Suppressor macrophage (primary cell): ENCODE measurements around the gene ALKBH7.

Source experiments
- DNase-seq, 4 experiments: peaks; one replicate each; pipeline ENCODE4 v3.0.0-alpha.2; 2020 to 2022

ALKBH7 gene

DNA sequence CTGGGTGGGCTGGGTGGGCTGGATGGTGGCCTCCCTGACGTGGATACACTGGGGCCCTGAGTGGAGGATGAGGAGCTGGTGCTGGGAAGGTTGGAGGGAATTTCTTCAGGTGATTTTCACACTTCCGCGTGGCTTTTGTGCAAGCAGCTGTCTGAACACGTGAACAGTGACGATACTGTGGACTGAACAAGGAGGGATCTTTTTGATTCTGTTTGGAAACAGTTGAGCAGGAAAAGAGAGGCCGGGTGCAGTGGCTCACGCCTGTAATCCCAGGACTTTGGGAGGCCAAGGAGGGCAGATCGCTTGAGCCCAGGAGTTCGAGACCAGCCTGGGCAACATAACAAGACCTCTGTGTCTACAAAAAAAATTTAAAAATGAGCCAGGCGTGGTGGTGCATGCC is 29.5 kb downstream of the ALKBH7 start:
- no peak for DNase-seq

- DNase-seq: no peak
Observed at GRCh38 chr19:6402837-6403608, 30.4 kb downstream of the ALKBH7 start.

DNA sequence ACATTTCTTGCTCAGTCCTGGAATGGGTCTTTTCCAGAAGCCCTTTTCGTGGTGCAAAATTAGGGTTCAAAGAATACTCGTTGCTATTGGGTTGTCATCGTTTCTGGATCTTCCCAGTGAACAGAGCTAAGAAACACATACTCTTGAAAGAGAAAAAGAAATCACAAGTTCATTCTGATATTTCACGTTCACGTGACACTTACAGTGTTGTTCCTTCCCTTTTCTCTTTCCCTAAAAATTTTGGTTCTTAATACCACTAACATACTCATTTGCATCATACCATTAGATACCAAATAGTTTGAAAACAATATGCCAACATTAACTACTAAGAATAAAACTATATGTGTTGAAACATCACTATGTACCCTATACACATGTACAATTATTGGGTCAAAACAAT is 33.8 kb downstream of the ALKBH7 start:
- DNase-seq: peak in 2 of 4 experiments; percentile 46 to 59

DNA sequence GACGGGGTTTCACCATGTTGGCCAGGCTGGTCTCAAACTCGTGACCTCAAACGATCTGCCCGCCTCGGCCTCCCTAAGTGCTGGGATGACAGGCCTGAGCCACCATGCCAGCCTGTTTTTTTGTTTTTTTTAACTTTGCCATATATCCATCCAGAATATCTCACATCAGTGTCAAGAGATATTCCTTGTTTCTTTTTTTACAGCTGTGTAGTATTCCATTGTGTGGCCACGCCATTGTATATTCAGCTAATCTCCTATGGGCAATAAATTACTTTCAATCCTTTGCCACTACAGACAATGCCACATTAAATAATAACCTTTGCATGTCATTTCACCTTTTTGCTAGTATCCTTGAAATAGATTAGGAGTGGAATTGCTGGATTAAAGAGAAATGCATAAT is 36.8 kb downstream of the ALKBH7 start:
- DNase-seq: no peak

DNA sequence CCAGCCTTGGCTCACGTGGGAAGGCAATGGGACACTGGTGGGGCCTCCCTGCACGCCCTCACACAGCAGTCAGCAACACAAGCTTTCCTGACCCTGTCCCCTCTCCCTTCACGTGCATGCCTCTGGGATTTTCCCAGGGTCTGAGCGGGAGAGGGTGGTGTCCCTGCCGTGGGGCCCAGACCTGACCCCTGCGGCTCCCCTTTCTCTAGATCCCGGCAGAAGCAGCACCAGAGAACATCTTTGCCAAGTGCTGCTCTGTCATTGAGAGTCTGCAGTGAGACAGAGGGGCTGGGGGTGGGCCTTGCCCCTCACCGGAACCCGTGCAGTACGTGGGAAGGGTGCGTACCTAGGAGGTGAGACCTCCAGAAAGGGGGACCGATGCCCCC is 39.5 kb downstream of the ALKBH7 start:
- no peak for DNase-seq

GRCh38 chr19:6412447-6413091 is 40.0 kb downstream of the ALKBH7 start:
- DNase-seq: peak in 3 of 4 experiments; percentile 14 to 50 (median 26)

GRCh38 chr19:6413291-6413690 is 40.7 kb downstream of the ALKBH7 start:
- no peak for DNase-seq

DNA sequence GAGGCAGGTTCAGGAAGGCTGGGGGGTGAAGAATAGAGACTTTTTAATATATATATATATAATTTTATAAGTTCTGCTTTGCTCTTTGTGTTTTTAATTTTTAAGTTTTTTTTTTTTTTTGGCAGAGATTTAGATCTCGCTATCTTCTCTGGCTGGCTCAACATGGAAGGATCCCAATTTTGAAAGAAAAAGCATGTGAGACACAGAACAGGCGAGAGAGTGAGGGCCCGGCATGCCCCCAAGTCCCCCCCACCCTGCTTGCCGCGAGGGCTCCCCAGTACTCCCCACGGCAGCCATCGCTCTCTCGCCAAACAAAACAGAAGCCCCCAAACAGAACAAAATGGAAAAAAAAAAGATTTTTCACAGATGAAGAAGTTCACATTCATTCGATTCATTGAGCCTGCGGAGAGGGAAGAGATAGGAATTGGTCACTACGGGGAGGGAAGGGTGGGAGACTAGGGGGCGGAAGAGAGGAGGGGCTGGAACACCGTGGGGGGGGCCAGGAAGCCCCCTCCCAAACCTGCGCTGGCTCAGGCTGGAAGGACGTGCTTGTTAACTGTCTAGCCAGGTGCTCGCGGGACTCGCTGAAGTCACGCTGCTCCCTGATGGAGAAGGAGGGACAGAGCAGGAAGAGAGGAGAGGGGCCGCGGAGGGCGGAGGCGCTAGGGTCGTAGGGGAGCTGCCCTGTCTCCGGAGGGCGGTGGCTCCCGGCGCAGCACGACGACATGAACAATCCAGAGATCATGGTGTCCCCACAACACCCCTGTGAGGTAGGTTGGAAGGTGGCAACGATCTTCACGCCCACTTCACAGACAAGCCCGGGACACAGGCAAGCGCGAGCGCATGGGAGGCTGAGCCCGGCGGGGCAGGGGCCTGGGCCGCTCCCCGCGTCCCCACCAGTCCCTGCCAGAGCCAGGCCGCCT is 41.4 kb downstream of the ALKBH7 start:
- no peak for DNase-seq

- no peak for DNase-seq
Observed at GRCh38 chr19:6414793-6415590, 42.4 kb downstream of the ALKBH7 start.

GRCh38 chr19:6415591-6416190 is 43.1 kb downstream of the ALKBH7 start:
- no peak for DNase-seq

DNA sequence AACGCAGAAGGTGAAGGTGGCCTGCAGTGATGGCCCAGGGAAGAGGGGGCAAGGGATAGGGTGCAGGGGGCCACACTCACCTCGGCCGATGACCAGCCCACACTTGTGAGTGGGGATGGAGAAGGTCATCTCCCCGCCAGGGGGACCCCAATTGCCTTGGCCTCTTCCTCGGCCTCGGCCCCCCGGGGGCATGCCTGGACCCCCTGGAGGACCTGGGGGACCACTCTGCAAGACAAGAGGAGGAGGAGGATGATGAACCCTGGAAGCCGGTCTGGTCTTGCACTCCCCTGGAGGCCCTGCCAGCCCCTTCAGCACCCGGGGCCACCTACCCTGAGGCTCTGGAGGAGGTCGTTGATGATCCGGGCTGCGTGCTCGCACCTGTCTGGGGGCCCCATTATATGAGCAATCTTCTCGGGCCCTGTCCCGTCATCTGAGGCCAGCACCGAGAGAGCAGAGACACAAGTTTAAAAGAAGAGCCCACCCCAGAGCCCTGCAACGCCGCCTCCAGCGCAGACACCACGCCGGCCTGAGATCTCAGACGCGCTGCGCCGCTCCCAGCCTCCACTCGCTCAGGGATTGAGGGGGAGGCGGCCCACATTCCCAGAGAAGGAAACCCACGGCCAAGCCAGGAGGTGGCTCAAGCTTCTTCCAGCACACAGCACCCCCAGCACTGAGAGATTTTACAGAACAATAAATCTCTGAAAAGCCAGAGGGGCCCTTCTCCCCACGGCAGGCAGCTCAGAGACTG is 44.2 kb downstream of the ALKBH7 start:
- no peak for DNase-seq

DNA sequence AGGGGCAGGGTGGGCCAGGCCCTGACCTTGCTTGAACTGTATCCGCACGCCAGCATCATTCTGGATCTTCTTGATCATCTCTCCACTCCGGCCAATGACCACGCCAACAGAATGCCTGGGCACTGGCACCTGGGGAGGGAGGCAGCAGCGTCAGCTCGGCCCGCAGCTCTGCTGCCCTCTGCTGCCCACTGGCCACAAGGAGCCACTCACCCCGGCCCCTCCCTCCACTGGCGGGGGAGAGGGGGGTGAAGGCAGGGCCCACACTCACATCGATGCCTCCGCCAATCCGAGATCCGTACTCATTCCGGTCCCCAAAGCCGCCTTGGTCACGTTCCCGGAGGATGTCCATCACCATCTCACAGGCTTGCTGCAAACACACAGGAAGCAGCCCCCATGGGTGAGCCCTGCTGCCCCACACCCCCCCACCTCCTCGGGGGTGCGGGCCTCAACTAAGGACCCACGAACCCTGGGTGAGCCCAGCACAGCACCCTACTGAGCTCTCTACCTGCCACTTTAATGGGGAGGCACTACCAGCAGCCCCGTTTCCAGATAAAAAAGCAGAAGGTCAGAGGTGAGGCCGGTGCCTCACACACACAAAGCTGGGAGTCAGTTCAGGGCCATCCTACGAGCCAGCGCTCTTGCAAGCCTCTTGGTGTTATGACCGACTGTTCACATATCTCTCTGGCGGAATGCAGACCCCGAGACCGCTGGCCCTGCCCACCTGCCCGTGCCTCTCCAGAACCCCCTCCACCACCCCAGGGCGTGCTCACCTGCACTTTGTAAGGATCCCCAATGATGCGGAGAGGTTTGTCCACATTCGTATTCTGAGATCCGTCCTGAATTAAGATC is 45.3 kb downstream of the ALKBH7 start:
- DNase-seq: peak in 1 of 4 experiments; percentile 29

DNA sequence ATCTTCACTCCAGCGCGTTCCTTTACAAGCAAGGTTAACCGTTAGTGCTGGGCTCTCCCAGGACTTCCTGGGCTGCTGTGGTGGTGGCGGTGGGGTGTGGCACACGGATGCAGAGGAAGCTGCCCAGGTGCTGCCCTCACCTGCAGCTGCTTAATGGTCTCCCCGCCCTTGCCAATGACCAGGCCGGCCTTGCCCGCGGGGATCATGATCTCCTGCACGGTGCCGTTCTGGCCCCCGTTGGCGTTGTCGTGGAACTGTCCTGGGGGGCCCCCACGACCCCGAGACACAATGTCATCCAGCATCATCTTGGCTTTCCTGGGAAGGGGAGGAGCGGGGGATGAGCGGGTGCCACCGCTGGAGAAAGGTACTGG is 46.0 kb downstream of the ALKBH7 start:
- no peak for DNase-seq

GRCh38 chr19:6421075-6422014 is 48.8 kb downstream of the ALKBH7 start:
- no peak for DNase-seq

- DNase-seq: peak; percentile 40 to 68 (median 66)
Observed at GRCh38 chr19:6423499-6424194, 51.1 kb downstream of the ALKBH7 start.

DNA sequence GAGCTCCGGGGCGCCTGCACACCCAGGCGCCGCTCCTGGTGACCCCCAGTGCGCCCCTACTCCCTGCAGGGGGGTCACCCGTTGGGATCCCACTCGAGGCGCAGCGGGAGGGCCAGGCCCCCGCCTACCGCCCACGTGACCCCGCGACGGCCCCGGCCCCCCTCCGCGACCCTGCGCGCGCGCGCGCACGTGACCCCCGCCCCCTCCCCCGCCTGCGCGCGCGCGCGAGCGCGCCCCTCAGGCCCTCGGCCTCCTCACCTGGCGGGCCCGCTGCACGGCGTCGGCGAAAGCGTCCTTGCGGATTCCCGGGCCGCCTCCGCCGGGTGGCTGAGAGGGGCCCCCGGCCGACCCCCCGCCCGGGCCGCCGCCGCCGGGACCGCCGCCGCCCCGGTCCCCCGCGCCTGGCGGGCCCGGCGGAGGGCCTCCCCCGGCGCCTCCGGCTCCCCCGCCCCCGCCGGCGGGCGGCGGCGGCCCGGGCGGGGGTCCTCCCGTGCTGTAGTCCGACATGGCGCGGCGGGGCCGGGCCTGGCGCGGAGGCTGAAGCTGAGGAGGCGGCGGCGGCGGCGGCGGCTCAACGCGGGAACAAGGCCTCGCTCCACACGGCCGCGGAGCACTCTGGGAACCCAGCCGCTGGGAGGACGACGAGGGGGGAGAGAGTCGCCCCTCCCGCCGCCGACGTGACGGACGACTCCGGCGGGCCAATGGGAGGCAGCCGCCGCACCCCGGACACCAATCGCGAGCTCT is 51.8 kb downstream of the ALKBH7 start, which contains the start of gene KHSRP:
Gene KHSRP, minus strand, starts transcription at position 617 of the 744 bp plus-strand sequence. Its CDS starts 110 bp downstream, at position 507.
- peak in 3 of 4 experiments; percentile 31 to 72 (median 61) for DNase-seq
